GM21526 (cell line): ENCODE measurements around the gene DNHD1.
"Not testable (repeated sequence)": the region's sequence is repeated elsewhere in the genome, so short reads cannot be mapped to it uniquely, and the experiment has no call there.

Experiments used
- ATAC-seq: cut with Tn5 transposase; IDR thresholded peaks from one replicate; pipeline ENCODE4 v1.9.1; 2021; ENCODE audit warnings: moderate library complexity; ENCODE audit not compliant: unreplicated experiment, low FRiP score

Gene DNHD1

DNA sequence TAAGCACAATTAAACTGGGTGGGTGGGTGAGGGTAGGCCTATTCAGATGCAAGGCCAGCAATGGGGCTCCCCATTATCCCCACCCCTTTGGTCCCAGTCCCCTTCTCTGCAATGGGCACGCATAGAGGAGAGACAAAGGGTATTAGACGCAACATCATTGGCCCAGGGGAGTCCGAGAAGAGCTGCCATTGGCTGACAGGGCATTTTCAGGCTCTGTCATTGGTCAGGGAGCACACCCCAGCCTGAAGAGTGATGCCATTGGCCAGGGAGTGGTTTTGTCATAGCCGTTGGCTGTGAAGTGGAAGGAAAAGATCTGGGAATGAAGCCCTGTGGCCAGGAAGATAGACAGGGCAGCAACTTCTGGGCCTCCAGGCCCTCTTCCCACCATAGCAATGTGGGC, 20.5 kb upstream of the DNHD1 start:
- ATAC-seq, result no peak

DNA sequence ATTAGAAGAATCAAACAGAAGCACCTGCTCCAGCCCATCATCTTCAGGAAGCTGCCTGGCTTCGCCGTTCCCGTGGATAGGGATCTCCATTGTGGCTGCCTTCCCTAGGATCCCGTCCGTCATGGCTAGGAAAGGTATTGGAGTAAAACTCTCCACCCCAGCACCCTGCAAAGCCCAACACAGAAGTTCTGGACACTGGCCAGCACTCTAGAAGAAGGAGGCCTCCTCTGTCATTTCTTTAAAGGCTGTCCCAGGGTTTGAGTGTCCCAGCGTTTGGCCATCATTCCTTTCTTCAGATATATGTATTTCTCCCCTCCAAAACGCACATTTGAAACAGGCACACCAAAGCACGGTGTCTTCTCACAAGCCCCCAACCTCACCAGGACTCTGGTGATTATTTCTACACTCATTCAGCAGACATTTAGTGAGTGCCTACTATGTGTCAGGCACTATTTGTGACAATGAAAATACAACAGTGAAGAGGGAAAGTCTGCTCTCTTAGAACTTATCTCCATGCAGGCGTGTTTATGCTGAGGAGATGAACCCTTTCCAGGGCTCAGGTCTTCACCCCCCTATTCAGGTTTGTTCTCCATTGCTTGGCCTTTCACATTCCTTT, 16.7 kb upstream of the DNHD1 start:
- ATAC-seq, result no peak

DNA sequence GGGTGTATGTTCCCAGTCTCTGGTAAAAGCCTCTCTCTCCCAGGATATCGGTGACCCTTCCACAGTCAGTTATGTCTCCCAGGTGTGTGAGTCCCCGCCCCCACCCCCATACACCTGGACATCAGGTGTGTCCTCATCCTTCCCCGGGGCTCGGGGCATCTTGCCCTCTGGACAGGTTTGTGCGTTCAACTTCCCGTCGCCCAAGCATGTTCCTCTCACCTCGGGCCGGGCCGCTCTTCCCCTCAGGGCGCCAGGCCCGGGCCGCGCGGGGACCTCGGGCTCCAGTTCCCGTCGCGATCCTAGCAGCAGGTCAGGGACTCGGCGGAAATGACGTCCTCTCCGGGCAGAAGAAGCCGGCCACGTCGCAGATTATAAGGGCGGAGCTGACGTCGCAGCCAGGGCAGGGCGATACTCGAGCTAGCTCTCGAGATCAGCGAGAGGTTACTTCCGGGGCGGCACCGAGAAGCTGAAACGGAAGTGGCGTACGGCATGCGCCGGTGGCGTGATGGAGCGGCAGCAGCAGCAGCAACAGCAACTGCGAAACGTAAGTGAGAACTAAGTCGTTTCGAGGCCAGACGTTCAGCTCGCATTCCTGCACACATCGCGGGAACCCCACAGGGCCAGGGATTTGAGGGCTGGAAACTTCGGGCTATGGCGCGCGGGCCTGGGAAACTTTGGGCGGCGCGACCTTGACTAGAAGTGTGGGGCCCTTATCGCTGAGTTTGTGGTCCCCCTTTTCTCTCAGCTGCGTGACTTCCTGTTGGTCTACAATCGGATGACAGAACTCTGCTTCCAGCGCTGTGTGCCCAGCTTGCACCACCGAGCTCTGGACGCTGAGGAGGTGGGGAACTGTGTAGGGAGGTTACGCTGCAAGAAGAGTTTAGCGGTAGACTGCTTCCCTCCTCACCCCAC, 15.8 kb upstream of the DNHD1 start, which contains the start of the genes ARFIP2 and TIMM10B:
Gene ARFIP2 (minus strand): TSS at position 320 of the 912 bp plus-strand sequence. CDS start 910 bp downstream, outside the sequence.
Gene TIMM10B (plus strand): TSS at position 490 of the 912 bp plus-strand sequence. CDS start 16 bp downstream, at position 506.
- peak; percentile 98 for ATAC-seq

- ATAC-seq, result peak; percentile 5
These were observed 15.2 kb upstream of the DNHD1 start for GRCh38 chr11:6481924-6482275.

- no peak for ATAC-seq
These were observed 14.6 kb upstream of the DNHD1 start for GRCh38 chr11:6482441-6482840.

DNA sequence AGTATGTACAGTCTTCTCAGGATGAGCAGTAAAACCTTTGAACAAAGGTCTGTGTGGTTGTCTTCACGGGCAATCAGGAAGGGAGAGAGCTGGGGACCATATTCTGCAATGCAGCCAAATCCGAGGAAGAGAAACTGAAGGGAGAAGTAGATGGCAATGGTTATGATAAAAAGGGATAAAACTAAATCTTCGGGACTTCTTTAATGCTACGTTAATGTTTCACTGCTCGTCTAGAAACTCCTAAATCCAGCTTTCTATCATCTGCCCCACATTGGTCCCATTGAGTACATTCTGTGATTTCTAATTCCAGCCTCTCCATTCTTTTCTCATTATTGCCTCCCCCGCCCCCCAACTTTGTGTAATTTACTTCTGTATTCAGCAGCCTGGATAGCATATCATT, 14.1 kb upstream of the DNHD1 start:
- no peak for ATAC-seq

DNA sequence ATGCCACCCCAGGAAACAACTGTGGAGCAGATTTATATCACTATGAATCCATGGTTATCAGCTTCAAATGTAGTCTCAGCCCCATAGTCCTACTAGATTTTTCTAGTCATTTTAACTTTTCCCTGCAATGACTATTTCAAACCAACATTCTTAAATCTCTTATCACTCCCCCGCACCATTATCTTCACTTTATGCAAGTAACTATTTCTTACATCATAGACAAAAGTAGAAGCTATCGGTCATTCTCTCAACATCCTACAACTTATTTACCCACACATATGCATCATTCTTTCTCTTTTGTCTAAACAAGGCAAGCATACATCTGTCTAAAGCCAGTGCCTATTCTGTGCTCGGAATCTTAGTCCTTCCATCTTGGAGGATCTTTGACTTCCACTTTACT, 11.4 kb upstream of the DNHD1 start:
- no peak for ATAC-seq

DNA sequence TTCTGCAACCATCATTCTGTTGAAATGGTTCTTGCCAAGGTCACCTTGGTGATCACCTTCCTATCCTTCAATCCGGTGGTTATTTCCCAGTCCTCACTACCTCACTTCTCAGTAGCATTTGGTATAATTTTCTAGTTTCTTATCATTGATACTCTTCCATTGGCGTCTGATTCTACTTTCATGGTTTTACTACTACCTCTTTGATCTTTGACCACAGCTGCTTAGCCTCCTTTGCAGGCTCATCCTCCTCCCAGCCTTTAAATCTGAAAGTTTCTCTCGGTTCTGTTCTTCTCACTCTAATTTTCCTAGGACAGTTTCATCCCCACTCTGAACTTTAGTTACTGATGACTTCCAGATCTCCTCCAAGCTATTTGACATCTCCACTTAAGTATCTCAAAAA, 10.8 kb upstream of the DNHD1 start:
- no peak for ATAC-seq

GRCh38 chr11:6486938-6487337, 10.1 kb upstream of the DNHD1 start:
- ATAC-seq, result no peak

DNA sequence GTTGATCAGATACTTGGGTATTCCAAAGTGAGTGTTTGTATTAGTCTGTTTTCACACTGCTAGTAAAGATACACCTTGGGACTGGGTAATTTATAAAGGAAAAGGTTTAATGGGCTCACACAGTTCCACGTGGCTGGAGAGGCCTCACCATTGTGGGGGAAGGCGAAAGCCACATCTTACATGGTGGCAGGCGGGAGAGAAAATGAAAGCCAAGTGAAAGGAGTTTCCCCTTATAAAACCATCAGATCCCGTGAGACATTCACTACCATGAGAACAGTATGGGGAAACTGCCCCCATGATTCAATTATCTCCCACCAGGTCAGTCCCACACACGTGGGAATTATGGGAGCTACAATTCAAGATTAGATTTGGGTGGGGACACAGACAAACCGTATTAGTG, 8.7 kb upstream of the DNHD1 start:
- ATAC-seq, result no peak

GRCh38 chr11:6488821-6489220, 8.3 kb upstream of the DNHD1 start:
- no peak for ATAC-seq

DNA sequence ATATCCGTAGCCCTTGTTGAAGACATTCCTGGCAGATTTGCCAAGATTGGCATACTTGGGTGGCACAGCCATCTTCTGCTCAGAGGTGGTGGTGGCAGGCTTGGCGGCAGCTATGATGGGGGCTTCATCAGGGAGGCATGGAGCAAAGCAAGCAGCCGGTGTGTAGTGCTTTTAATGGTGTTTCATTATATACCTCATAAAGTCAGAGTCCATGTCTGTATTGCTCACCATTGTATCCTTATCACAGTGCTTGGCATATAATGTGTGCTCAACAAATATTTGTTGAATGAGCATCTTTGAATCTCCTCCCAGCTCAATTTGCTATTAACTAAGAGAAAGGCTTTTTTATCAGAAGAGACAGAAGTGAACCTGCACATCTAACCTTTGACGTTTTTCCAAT, 7.8 kb upstream of the DNHD1 start:
- no peak for ATAC-seq

DNA sequence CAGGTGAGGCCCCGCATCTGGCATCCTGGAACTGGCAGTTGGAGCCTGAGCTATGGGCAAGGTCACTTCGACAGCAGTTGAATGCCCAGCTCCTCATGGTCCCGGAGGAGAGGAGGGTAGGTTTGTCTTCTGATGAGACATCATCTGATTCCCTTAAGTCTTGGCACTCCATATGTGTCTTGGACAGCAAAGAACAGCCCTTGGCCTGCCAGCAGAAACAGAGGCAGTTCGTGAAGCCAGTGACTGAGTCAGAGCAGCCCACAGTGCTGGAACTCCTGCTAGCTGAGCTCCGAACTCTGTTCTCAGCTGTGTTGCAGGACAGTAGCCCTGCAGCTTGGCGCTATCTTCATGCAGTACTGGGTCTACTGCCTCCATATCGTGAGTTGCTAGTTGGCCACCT, 1.0 kb downstream of the DNHD1 start:
- ATAC-seq, result no peak

GRCh38 chr11:6498544-6498943, 1.5 kb downstream of the DNHD1 start:
- ATAC-seq, result no peak

DNA sequence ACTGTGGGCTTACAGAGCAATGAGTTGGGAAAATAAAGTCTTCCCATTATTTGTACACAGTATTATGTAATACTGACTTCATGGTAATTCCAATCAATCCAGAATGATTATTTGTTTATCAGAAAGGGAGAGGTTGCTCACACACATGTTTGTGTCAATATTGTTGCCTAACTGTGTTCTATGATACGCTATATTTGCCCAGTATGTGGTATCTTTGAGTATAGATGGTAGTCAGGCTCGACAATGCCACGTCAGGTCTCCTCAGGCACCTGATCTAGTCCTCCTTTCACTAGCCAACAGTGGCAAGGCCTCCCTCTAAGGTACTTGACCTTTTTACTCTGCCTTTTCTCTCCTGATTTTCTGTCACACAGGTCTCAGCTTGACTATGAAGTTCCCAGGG, 5.3 kb downstream of the DNHD1 start:
- ATAC-seq, result no peak

DNA sequence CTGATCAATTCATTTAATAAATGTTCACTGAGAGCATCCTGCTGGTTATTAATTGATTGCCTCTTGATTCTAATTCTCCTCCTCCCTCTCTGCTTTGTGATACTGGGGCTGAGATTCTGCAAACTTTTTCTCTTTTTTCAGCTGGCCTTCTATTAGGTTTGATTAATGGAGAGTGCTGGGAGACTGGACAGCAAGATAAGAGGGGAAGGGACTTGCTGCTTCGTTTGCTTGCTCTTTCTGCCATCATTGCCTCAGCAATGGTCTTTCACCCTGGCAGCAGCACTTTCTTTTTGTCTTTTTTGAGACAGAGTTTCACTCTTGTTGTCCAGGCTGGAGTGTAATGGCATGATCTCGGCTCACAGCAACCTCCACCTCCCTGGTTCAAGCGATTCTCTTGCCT, 7.1 kb downstream of the DNHD1 start:
- ATAC-seq, result no peak

- peak; percentile 61 for ATAC-seq
These were observed 8.6 kb downstream of the DNHD1 start for GRCh38 chr11:6505577-6506240.

DNA sequence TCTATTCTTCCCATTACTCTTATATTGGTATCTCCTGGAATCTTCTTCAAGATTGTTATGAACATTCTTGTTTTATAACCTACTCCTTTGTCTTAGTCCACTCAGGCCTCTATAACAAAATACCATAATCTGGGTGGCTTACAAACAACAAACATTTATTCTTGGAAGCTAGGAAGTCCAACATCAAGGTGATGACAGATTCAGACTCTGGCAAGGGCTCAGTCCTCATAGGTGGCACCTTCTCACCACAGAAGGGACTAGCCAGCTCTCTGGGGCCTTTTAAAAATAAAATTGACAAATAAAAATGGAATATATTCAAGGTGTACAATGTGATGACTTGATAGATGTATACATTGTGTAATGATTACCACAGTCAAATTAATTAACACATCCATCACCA, 19.8 kb downstream of the DNHD1 start:
- ATAC-seq, result no peak

DNA sequence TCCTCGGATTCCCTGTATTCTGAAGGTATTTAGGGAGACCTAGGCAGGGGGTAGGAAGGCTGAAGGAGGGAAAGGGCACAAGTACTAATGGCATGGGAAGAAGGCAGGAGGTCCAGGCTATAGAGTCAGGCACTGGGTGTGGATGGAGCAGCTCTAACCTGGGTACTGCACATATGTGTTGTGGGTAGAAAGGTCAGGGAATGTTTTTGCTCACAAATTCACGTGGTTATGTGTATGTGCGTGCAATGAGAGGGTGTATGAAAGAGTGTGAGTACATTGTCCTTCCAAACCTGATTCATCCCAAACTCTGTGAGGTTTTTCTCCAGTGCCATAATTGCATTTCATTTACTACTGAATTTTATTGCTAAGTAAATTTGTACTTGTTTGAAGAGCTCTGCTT, 23.2 kb downstream of the DNHD1 start:
- no peak for ATAC-seq

- ATAC-seq, result not testable (repeated sequence)
These were observed 24.9 kb downstream of the DNHD1 start for GRCh38 chr11:6521946-6522345.

DNA sequence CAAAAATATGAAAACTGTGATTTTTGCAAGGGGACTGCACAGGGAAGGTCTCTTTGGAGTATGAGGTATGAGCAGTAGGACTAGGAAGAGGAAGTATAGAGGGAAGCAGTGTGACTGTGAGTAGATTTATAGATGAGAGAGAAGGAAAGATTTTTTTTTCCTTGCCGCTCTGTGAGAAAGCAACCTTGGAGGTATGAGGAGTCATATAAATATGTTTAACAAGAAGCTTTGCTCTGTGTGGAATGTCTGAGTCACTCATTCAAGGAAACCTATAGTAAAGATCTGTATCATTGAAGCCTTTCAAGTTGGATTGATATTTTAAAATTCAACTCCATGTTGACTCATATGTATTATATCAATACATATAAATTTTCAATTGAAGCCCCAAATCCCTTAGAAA, 26.2 kb downstream of the DNHD1 start:
- no peak for ATAC-seq
